ENCODE measurements around the gene DPP10. TPM values are rescaled to one million over a fixed set of nuclear protein-coding genes. Genes with fewer than 3 reads are reported as not detected.

The DPP10 gene
- total RNA-seq, 1 donor from 2014 or later = 73.0 TPM

GRCh38 chr2:115208493-115209164 is 766.2 kb downstream of the DPP10 start:
- H3K36me3 Mint-ChIP-seq = peaks cover 23% of the 10 kb centered on the region
- peaks cover 19% of the 10 kb centered on the region for H3K9me3 Mint-ChIP-seq
- no peak overlapping the region for H3K4me3 Mint-ChIP-seq
- no peak for TF ChIP-seq CTCF (IDR thresholded peaks at IDR 0.05; ENCODE audit: unreplicated experiment)
- no peaks in the 10 kb centered on the region for H3K4me1 Mint-ChIP-seq
- H3K27me3 Mint-ChIP-seq (ENCODE audit: low read depth) = no peaks in the 10 kb centered on the region
- no peak for DNase-seq (ENCODE audit: low spot score in 2 of 2, unreplicated experiment in 2 of 2)
- peak overlapping the region; percentile 45 for H3K27ac Mint-ChIP-seq

GRCh38 chr2:115214050-115214449 is 771.6 kb downstream of the DPP10 start:
- H3K4me1 Mint-ChIP-seq = no peaks in the 10 kb centered on the region
- DNase-seq (ENCODE audit: low spot score in 2 of 2, unreplicated experiment in 2 of 2) = no peak
- no peaks in the 10 kb centered on the region for H3K36me3 Mint-ChIP-seq
- no peak overlapping the region for H3K4me3 Mint-ChIP-seq
- H3K9me3 Mint-ChIP-seq = no peaks in the 10 kb centered on the region
- H3K27ac Mint-ChIP-seq = no peak overlapping the region
- no peaks in the 10 kb centered on the region for H3K27me3 Mint-ChIP-seq (ENCODE audit: low read depth)
- no peak for TF ChIP-seq CTCF (IDR thresholded peaks at IDR 0.05; ENCODE audit: unreplicated experiment)

- Mint-ChIP-seq H3K36me3 (peaks cover 11% of the 10 kb centered on the region), H3K4me1 (no peaks in the 10 kb centered on the region), H3K27me3 (ENCODE audit: low read depth) (no peaks in the 10 kb centered on the region), H3K9me3 (peaks cover 14% of the 10 kb centered on the region), H3K27ac (no peak overlapping the region), H3K4me3 (no peak overlapping the region)
- DNase-seq (ENCODE audit: low spot score in 2 of 2, unreplicated experiment in 2 of 2) = no peak
- no peak for TF ChIP-seq CTCF (IDR thresholded peaks at IDR 0.05; ENCODE audit: unreplicated experiment)
Measured at GRCh38 chr2:115219296-115219695, 776.9 kb downstream of the DPP10 start.

- H3K27ac Mint-ChIP-seq = no peak overlapping the region
- DNase-seq (ENCODE audit: low spot score in 2 of 2, unreplicated experiment in 2 of 2) = no peak
- no peaks in the 10 kb centered on the region for H3K27me3 Mint-ChIP-seq (ENCODE audit: low read depth)
- peaks cover 10% of the 10 kb centered on the region for H3K4me1 Mint-ChIP-seq
- TF ChIP-seq CTCF (IDR thresholded peaks at IDR 0.05; ENCODE audit: unreplicated experiment) = no peak
- no peaks in the 10 kb centered on the region for H3K9me3 Mint-ChIP-seq
- peaks cover 2% of the 10 kb centered on the region for H3K36me3 Mint-ChIP-seq
- H3K4me3 Mint-ChIP-seq = no peak overlapping the region
Measured at GRCh38 chr2:115234186-115234585, 791.7 kb downstream of the DPP10 start.

GRCh38 chr2:115234737-115235136 is 792.3 kb downstream of the DPP10 start:
- H3K9me3 Mint-ChIP-seq = peaks cover 3% of the 10 kb centered on the region
- H3K27me3 Mint-ChIP-seq (ENCODE audit: low read depth) = no peaks in the 10 kb centered on the region
- no peak for TF ChIP-seq CTCF (IDR thresholded peaks at IDR 0.05; ENCODE audit: unreplicated experiment)
- peaks cover 6% of the 10 kb centered on the region for H3K36me3 Mint-ChIP-seq
- H3K4me1 Mint-ChIP-seq = peaks cover 10% of the 10 kb centered on the region
- no peak for DNase-seq (ENCODE audit: low spot score in 2 of 2, unreplicated experiment in 2 of 2)
- no peak overlapping the region for H3K27ac Mint-ChIP-seq
- no peak overlapping the region for H3K4me3 Mint-ChIP-seq
